NK-92 treated with Interleukin-12 subunit alpha and Interleukin-12 subunit beta, amount 100 ng/mL, for 24 hours (cell line): ENCODE data around the gene VRTN.
A peak's percentile ranks its signal among the peaks of the same experiment; 100 is the strongest.

Experiments
- DNase-seq: peaks from one replicate; lab custom pipeline; 2025; lab: John Stamatoyannopoulos, UW

VRTN gene

GRCh38 chr14:74395094-74395493, 46.8 kb downstream of the VRTN start:
- no peak for DNase-seq

GRCh38 chr14:74400031-74400685, 51.9 kb downstream of the VRTN start:
- no peak for DNase-seq

- no peak for DNase-seq
Measured at GRCh38 chr14:74400919-74401503, 52.7 kb downstream of the VRTN start.

- DNase-seq, result peak; percentile 83
Measured at GRCh38 chr14:74401504-74402241, 53.4 kb downstream of the VRTN start.

GRCh38 chr14:74402401-74403251, 54.4 kb downstream of the VRTN start:
- DNase-seq, result no peak

GRCh38 chr14:74403619-74404417, 55.5 kb downstream of the VRTN start:
- no peak for DNase-seq

GRCh38 chr14:74404435-74404834, 56.2 kb downstream of the VRTN start:
- no peak for DNase-seq

- DNase-seq, result no peak
Measured at GRCh38 chr14:74405663-74406062, 57.4 kb downstream of the VRTN start.

- no peak for DNase-seq
Measured at GRCh38 chr14:74407021-74407800, 58.9 kb downstream of the VRTN start.

- DNase-seq, result no peak
Measured at GRCh38 chr14:74407801-74408154, 59.5 kb downstream of the VRTN start.

- DNase-seq, result no peak
Measured at GRCh38 chr14:74408870-74409269, 60.6 kb downstream of the VRTN start.

- no peak for DNase-seq
Measured at GRCh38 chr14:74409441-74409840, 61.2 kb downstream of the VRTN start.
